Prostate gland (tissue), 2 donors: ENCODE data around the gene ALDH16A1.

Experiments used
- CTCF ChIP-seq, 4 experiments: fragments of 200-600 bp in 2 of 4; fragments of 450-650 bp in 2 of 4; sonication (generic) in 2 of 4; IDR thresholded peaks; 1 replicate in 3 of 4; 2 replicates in 1 of 4; pipeline ENCODE4 v1.5.1; 2016 to 2019; ENCODE audit warnings: antibody characterized with exemption in 4 of 4, mild to moderate bottlenecking in 2 of 4, moderate library complexity in 2 of 4
- POLR2A ChIP-seq: fragments of 450-650 bp; IDR thresholded peaks from one replicate; pipeline ENCODE4 v1.6.1; 2016; ENCODE audit warnings: antibody characterized with exemption, mild to moderate bottlenecking
- POLR2AphosphoS5 ChIP-seq: sonication (generic); formaldehyde crosslinking; IDR thresholded peaks from one replicate; pipeline ENCODE4 v1.6.1; 2017; ENCODE audit warnings: antibody characterized with exemption

- TF ChIP-seq CTCF (IDR thresholded peaks at IDR 0.05) (no peak), POLR2A (no peak), POLR2AphosphoS5 (no peak)
These were observed 45.5 kb downstream of the ALDH16A1 start for GRCh38 chr19:49498475-49498874.
